ENCODE results near the gene RASSF5.

Gene RASSF5

GRCh38 chr1:206634365-206635079 is 127.2 kb downstream of the RASSF5 start:
- peak; percentile 76 for DNase-seq (ENCODE audit: low read depth)

- peak; percentile 88 for DNase-seq (ENCODE audit: low read depth)
These were observed 128.0 kb downstream of the RASSF5 start, which contains the start of gene DYRK3 for GRCh38 chr1:206635080-206635977. Gene DYRK3 (plus strand): TSS chr1:206635536. CDS start chr1:206635704, 168 bp downstream.

GRCh38 chr1:206635978-206636345 is 128.6 kb downstream of the RASSF5 start:
- no peak for DNase-seq (ENCODE audit: low read depth)

- DNase-seq (ENCODE audit: low read depth), result no peak
These were observed 129.3 kb downstream of the RASSF5 start for GRCh38 chr1:206636671-206637070.

GRCh38 chr1:206637605-206638004 is 130.3 kb downstream of the RASSF5 start:
- DNase-seq (ENCODE audit: low read depth), result no peak

All from amniotic epithelial cell (primary cell).